Stimulated activated CD8-positive, alpha-beta memory T cell treated with anti-CD3 and anti-CD28 coated beads, Interleukin-4, amount 100 ng/mL, for 4 hours (primary cell): ENCODE data around the gene TTC28.
"Not testable (repeated sequence)": the region's sequence is repeated elsewhere in the genome, so short reads cannot be mapped to it uniquely, and the experiment has no call there.

Source experiments
- DNase-seq, 2 donors: peaks; one replicate each; pipeline ENCODE4 v3.0.0-alpha.2; 2020; ENCODE audit warnings: low read depth in 2 of 2, low spot score in 1 of 2

TTC28 gene

GRCh38 chr22:28679611-28680287 is at the start of gene TTC28:
Gene TTC28, minus strand, starts transcription at chr22:28679840. Its CDS starts 117 bp downstream, at chr22:28679723.
- DNase-seq = not testable (repeated sequence)

- DNase-seq = no peak
These were observed 49.1 kb upstream of the TTC28 start for GRCh38 chr22:28728621-28729313.

- no peak for DNase-seq
These were observed 48.4 kb upstream of the TTC28 start for GRCh38 chr22:28728002-28728401.

GRCh38 chr22:28718044-28718443 is 38.4 kb upstream of the TTC28 start:
- DNase-seq = no peak

GRCh38 chr22:28716686-28717085 is 37.0 kb upstream of the TTC28 start:
- DNase-seq = no peak

GRCh38 chr22:28715611-28716010 is 36.0 kb upstream of the TTC28 start:
- no peak for DNase-seq

- DNase-seq = no peak
These were observed 34.5 kb upstream of the TTC28 start for GRCh38 chr22:28714043-28714628.

- no peak for DNase-seq
These were observed 32.5 kb upstream of the TTC28 start for GRCh38 chr22:28711820-28712777.

GRCh38 chr22:28711341-28711740 is 31.7 kb upstream of the TTC28 start:
- no peak for DNase-seq

- no peak for DNase-seq
These were observed 31.0 kb upstream of the TTC28 start for GRCh38 chr22:28710576-28711191.

GRCh38 chr22:28710107-28710506 is 30.5 kb upstream of the TTC28 start:
- DNase-seq = no peak

- no peak for DNase-seq
These were observed 27.2 kb upstream of the TTC28 start for GRCh38 chr22:28706845-28707244.

GRCh38 chr22:28703436-28703835 is 23.8 kb upstream of the TTC28 start:
- no peak for DNase-seq

GRCh38 chr22:28702891-28703290 is 23.3 kb upstream of the TTC28 start:
- no peak for DNase-seq

- DNase-seq = not testable (repeated sequence)
These were observed 13.6 kb upstream of the TTC28 start for GRCh38 chr22:28693041-28693760.

- DNase-seq = not testable (repeated sequence)
These were observed 10.2 kb upstream of the TTC28 start for GRCh38 chr22:28689796-28690195.

GRCh38 chr22:28682966-28683365 is 3.3 kb upstream of the TTC28 start:
- DNase-seq = not testable (repeated sequence)

- DNase-seq = not testable (repeated sequence)
These were observed 1.3 kb upstream of the TTC28 start for GRCh38 chr22:28680813-28681490.

GRCh38 chr22:28678778-28679610 is 646 bp downstream of the TTC28 start:
- not testable (repeated sequence) for DNase-seq
